Muscle of back (tissue), 13 donors: Measurements from ENCODE around the gene MNS1. TPM values are rescaled to one million over a fixed set of nuclear protein-coding genes. Genes with fewer than 3 reads are reported as not detected.
"Not testable (repeated sequence)": the region's sequence is repeated elsewhere in the genome, so short reads cannot be mapped to it uniquely, and the experiment has no call there.

Experiments
- DNase-seq, 3 donors: peaks; one replicate each; pipeline versions ENCODE4 v3.0.0 to v3.0.0-alpha.2; 2013
- long read RNA-seq, 9 donors: transcript quantifications; one replicate each; lab custom pipeline, GENCODE V29; 2026
- polyA plus RNA-seq, 10 donors: library from polyadenylated mRNA; unstranded; fragments of 120-200 nt; gene quantifications; one replicate each; pipeline ENCODE4 v1.2.1, GENCODE V29; 2013; ENCODE audit not compliant: insufficient read length in 10 of 10

MNS1 gene, protein sequence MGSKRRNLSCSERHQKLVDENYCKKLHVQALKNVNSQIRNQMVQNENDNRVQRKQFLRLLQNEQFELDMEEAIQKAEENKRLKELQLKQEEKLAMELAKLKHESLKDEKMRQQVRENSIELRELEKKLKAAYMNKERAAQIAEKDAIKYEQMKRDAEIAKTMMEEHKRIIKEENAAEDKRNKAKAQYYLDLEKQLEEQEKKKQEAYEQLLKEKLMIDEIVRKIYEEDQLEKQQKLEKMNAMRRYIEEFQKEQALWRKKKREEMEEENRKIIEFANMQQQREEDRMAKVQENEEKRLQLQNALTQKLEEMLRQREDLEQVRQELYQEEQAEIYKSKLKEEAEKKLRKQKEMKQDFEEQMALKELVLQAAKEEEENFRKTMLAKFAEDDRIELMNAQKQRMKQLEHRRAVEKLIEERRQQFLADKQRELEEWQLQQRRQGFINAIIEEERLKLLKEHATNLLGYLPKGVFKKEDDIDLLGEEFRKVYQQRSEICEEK
- 1 to 10 TPM; 5.1 to 8.5 (median 6.9) TPM for polyA plus RNA-seq
- long read RNA-seq, donor 1, partial matches to known transcripts = 6 of 9 reads
- long read RNA-seq, donor 1, other reads (novel, unspliced or antisense) = 0 of 9 reads
- long read RNA-seq, donor 2, partial matches to known transcripts = 0 of 1 reads
- long read RNA-seq, donor 2, other reads (novel, unspliced or antisense) = 0 of 1 reads
- long read RNA-seq, donor 3 = 0 reads
- long read RNA-seq, donor 4, partial matches to known transcripts = 0 of 2 reads
- long read RNA-seq, donor 4, other reads (novel, unspliced or antisense) = 0 of 2 reads
- long read RNA-seq, donor 5 = 0 reads
- long read RNA-seq, donor 6, partial matches to known transcripts = 0 of 1 reads
- long read RNA-seq, donor 6, other reads (novel, unspliced or antisense) = 0 of 1 reads
- long read RNA-seq, donor 7, partial matches to known transcripts = 0 of 2 reads
- long read RNA-seq, donor 7, other reads (novel, unspliced or antisense) = 0 of 2 reads
- long read RNA-seq, donor 8 = 0 reads
- long read RNA-seq, donor 9 = 0 reads

DNA sequence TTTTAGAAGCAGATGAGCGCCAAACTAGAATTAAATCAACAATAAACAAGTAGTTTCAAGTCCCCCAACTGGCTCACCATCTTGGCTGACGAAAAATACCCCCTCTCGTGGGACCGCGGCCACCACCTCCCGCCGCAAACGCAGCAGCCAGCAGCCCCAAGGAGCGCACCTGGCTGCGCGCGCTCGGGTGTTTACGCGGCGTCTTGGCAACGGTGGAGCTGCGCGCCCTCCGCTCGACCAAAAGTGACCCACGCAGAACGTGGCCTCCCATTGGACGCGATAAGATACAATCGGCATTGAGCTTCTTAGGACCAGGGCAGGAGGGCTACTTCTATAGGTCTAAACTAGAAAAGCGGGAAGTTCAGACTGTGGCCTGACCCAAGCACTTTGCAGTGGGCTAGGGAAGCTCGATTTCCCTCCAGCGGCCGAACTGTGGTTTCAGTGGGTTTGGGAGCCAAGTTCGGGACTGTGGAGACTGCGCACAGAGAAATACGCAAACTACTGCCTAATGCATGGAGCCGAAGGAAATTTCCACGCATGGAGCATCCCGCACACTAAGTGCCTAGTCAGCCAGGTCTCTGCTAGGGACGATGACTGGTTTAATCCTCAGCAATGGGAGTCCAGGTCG, at the start of gene MNS1:
Gene MNS1, minus strand, starts transcription at position 245 of the 628 bp plus-strand sequence. Its CDS starts 165 bp downstream, at position 80.
- DNase-seq = peak; percentile 97 to 99 (median 98)

- DNase-seq = peak; percentile 58 to 82 (median 69)
These were observed 31.7 kb upstream of the MNS1 start for GRCh38 chr15:56496635-56497034.

DNA sequence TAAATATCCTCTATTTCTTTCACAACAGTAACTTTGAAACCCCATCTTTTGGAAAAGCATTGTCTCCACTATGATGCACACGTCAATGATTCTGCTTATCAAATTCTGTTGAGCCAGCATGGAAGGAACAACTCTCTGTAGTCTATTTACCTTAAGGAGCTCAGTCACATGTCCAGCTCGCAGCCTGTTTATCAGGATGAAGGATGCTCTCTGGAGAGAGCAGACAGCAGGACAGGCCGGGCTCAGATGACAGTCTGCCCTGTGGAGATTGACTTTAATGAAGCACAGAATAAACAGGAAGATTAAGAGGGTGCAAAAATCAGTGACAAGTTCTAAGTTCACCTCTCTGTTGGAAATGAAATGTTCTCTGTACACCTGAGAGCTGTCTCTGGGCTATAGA, 30.6 kb upstream of the MNS1 start:
- no peak for DNase-seq

- DNase-seq = no peak
These were observed 30.1 kb upstream of the MNS1 start for GRCh38 chr15:56495053-56495452.

- no peak for DNase-seq
These were observed 28.0 kb upstream of the MNS1 start for GRCh38 chr15:56492791-56493555.

DNA sequence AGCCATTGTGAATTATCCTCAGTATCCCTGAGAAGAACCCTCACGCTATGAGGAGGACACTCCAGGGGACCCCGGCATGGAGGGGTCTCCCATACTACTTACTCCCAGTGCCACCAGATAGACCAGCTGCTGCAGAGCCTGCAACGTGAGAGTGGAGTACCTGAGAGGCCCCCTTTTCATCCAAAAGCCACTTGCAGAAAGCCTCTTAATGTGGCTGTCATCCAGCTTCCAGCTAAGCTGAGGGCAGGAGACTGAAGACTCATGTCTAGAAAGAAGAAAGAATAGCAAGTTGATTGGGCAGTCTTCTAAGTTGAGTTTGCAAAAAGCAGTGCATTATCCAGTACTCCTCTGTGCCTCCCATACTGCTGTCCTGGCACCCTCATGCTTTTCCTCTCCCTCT, 27.3 kb upstream of the MNS1 start:
- no peak for DNase-seq

DNA sequence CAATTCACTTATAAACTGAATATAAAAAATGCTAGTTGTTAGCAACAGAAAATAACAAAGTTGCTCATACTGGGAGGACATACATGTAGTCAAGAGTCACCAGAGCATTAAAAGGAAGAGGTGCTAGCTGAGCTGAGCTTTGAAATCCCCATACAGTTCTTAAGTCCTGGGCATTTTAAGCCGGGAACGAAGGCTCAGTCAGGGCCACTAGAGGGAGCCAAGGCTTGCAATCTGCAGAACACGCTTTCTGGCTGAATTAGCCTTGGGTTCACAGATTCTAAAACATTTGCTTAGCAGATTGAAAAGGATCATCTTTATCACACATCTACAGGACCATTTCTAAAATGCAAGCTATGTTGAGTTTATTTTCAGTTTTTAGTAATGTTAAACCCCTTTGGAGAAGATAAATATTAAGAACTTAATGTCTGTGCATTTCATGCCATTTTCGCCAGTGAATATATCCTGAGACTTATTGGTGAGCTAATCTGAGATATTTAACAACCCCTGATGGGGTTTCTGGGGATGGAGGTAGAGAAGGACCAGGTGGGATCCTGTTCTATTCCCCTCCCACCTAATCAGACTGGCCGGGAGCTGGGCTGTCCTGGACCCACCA, 26.3 kb upstream of the MNS1 start:
- peak; percentile 59 to 88 (median 82) for DNase-seq

DNA sequence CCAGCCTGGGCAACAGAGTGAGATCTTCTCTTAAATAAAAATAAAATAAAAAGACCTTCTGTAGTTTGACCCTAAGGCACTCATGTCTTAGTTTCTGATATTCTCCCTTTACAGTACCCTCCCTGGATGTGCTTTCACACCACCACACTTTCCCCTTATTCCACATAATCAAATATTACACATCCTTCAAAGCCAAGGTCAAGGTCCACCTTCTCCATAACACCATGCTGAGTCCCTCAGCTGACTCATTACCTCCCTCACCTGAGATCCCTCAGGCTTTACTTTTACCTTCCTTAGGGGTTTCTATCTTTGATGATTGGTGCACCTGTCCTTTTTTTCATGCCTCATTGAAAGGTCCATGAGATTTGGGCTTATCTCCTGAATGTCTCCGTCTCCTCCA, 25.5 kb upstream of the MNS1 start:
- no peak for DNase-seq

GRCh38 chr15:56486206-56486605, 21.3 kb upstream of the MNS1 start:
- not testable (repeated sequence) for DNase-seq

GRCh38 chr15:56485426-56485825, 20.5 kb upstream of the MNS1 start:
- DNase-seq = not testable (repeated sequence)

- DNase-seq = peak in 1 of 3 donors; percentile 30
These were observed 19.4 kb upstream of the MNS1 start for GRCh38 chr15:56484287-56484686.

- DNase-seq = no peak
These were observed 10.4 kb upstream of the MNS1 start for GRCh38 chr15:56475351-56475750.

DNA sequence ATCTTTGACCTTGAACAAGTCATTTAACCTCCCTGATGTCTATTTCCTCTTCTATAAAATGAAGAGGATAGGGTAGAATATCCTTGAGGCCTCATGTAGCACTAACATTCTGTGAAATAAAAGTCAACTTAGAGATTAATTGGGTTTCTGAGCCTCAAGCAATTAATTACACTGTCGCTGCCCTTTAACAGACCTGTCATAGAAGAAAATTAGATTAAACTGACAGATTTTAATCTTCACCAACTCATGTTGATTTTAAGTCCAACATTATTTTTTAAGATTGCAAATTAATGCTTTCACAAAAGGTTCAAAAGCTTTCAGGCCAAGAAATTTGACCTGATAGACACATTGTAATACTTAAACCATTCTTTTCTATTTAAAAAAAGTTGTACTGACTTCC, 8.1 kb upstream of the MNS1 start:
- DNase-seq = no peak

DNA sequence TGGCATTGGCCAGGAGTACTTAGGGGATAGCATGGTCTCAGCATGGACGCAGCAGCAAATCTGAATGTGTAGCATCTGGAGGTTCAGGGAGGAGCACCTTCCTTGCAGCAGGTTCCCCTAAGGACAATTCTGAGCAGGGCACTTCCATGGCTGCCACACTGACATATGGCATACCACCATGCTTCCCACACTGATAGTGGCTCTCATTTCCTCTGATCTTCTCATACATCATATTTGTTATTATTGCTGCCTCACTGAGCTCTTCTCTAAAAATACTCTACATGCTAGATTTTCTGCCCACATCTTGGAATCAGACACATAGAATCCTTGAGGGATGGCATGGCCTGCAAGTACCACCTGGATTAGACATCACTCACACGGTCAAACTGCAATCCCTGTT, 7.3 kb upstream of the MNS1 start:
- DNase-seq = no peak

- no peak for DNase-seq
These were observed 6.6 kb upstream of the MNS1 start for GRCh38 chr15:56471440-56472069.

GRCh38 chr15:56469483-56469882, 4.5 kb upstream of the MNS1 start:
- DNase-seq = no peak

- peak in 2 of 3 donors; percentile 5 to 22 for DNase-seq
These were observed 3.5 kb upstream of the MNS1 start for GRCh38 chr15:56468401-56468800.

DNA sequence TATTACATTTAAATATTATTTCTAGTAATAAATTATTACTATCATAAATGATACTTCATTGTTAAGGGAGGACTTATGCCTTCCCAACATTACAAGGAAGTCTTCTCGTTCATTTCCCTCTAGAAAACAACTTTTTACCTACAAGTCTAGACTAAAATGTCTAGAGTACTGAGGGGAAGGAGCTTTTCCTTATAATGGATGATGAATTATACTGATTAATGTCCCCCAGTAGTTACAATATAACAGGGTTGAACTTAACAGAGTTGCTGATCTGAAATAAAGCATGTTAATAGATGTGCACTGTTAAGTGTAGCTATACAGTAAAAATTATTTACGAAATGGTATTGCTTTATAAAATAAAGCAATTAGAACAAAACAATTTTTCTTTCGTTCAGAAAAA, 2.7 kb upstream of the MNS1 start:
- no peak for DNase-seq

DNA sequence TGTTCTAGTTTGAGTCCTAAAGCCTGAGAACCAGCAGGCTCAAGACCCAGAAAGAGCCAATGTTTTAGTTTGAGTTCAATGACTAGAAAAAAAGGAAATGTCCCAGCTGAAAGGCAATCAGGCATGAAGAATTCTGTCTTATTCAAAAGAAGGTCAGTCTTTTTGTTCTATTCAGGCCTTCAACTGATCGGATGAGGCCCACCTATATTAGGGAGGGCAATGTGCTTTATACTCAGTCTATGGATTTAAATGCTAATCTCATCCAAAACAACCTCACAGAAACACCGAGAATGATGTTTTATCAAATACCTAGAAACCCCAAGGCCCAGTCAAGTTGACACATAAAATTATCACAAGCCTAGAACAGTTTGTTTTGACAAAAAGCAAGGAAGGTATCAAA, 4.0 kb downstream of the MNS1 start:
- DNase-seq = no peak

- peak in 1 of 3 donors; percentile 36 for DNase-seq
These were observed 4.9 kb downstream of the MNS1 start for GRCh38 chr15:56460071-56460470.
